ENCODE results near the gene PAK4. TPM values are rescaled to one million over a fixed set of nuclear protein-coding genes. Genes with fewer than 3 reads are reported as not detected.
"Not testable (repeated sequence)": the region's sequence is repeated elsewhere in the genome, so short reads cannot be mapped to it uniquely, and the experiment has no call there.

The PAK4 gene
- total RNA-seq, 3 donors from 2014 or later: 3.5 to 12.0 (median 10.2) TPM

DNA sequence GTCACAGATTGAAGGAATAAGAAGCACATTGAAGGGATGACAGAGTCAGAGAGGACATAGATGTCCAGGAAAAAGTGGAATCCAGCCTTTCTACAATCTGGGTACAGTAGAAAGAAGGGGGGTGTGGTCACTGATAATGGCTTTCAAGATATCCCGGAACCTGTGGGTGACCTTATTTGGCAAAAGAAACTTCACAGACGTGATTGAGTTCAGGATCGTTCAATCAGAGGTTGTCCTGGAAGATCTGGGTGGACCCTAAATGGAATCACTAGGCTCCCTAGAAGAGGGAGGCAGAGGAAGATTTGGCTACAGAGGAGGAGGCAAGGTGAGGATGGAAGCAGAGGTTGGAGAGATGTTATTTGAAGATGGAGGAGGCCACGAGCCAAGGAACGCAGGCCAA, 91.5 kb downstream of the PAK4 start:
- TF ChIP-seq POLR2A (IDR thresholded peaks at IDR 0.05) (no peak), POLR2AphosphoS5 (IDR thresholded peaks at IDR 0.05) (no peak)
- TF ChIP-seq, protein P1, sequence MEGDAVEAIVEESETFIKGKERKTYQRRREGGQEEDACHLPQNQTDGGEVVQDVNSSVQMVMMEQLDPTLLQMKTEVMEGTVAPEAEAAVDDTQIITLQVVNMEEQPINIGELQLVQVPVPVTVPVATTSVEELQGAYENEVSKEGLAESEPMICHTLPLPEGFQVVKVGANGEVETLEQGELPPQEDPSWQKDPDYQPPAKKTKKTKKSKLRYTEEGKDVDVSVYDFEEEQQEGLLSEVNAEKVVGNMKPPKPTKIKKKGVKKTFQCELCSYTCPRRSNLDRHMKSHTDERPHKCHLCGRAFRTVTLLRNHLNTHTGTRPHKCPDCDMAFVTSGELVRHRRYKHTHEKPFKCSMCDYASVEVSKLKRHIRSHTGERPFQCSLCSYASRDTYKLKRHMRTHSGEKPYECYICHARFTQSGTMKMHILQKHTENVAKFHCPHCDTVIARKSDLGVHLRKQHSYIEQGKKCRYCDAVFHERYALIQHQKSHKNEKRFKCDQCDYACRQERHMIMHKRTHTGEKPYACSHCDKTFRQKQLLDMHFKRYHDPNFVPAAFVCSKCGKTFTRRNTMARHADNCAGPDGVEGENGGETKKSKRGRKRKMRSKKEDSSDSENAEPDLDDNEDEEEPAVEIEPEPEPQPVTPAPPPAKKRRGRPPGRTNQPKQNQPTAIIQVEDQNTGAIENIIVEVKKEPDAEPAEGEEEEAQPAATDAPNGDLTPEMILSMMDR (IDR thresholded peaks at IDR 0.05): no peak
- intact Hi-C loops (cut with DNase I; ENCODE audit: low total_unique reads): no loop called here
- no peak for DNase-seq (ENCODE audit: low spot score in 2 of 2)

DNA sequence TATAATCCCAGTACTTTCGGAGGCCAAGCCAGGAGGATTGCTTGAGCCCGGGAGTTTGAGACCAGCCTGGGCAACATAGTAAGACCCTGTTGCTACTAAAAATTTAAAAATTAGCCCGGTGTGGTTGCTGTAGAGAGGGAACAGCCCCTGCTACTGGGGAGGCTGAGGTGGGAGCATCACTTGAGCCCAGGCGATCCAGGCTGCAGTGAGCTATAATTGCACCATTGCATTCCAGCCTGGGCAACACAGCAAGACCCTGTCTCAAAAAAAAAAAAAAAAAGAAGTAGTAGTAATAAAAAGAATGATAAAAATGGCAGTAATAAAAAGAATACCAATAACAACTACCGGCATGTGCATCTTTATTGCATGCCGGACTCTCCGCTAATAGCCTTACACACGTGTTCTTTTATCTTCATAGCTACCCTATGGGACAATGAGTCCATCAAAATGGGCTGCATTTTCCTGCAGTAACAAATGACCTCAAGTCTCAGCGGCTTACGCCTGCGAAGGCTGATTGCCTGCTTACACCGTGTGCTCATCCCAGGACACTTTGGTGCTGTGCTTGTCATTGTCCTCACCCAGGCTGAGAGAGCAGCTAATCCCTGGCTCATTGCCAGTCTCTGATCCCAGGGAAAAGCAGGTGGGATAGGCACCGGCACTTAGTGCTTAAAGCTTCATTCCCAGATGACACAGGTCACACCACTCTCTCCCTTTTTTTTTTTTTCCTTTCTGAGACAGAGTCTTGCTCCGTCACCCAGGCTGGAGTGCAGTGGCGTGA, 92.8 kb downstream of the PAK4 start:
- no peaks in the 10 kb centered on the region for H3K27me3 ChIP-seq
- intact Hi-C loops (cut with DNase I; ENCODE audit: low total_unique reads): no loop called here
- no peak overlapping the region for H3K4me3 ChIP-seq
- no peak for DNase-seq (ENCODE audit: low spot score in 2 of 2)
- H3K36me3 ChIP-seq: no peaks in the 10 kb centered on the region
- H3K4me1 ChIP-seq: no peaks in the 10 kb centered on the region
- H3K27ac ChIP-seq: no peak overlapping the region
- TF ChIP-seq, protein P1 (IDR thresholded peaks at IDR 0.05): no peak
- TF ChIP-seq POLR2A (IDR thresholded peaks at IDR 0.05): no peak
- TF ChIP-seq POLR2AphosphoS5 (IDR thresholded peaks at IDR 0.05): no peak
- peaks cover 0 to 4% of the 10 kb centered on the region in 2 donors for H3K9me3 ChIP-seq

More for the DNA sequence above, 91.5 kb downstream of the PAK4 start:
- H3K4me1 ChIP-seq: no peaks in the 10 kb centered on the region
- no peaks in the 10 kb centered on the region for H3K27me3 ChIP-seq
- H3K27ac ChIP-seq: no peak overlapping the region
- H3K36me3 ChIP-seq: no peaks in the 10 kb centered on the region
- peaks cover 0 to 4% of the 10 kb centered on the region in 2 donors for H3K9me3 ChIP-seq
- no peak overlapping the region for H3K4me3 ChIP-seq

DNA sequence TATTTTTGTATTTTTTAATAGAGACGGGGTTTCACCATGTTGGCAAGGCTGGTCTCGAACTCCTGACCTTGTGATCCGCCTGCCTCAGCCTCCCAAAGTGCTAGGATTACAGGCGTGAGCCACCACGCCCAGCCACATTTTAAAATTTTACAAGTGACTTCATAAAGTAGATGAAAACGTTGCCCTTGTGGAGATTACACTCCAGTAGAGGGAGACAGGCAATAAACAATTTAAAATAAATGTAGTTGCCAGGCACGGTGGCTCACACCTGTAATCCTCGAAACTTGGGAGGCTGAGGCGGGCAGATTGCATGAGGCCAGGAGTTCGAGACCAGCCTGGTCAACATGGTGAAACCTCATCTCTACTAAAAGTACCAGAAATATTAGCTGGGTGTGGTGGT, 93.5 kb downstream of the PAK4 start:
- H3K4me3 ChIP-seq; DNase-seq (ENCODE audit: low spot score in 2 of 2); H3K27ac ChIP-seq; H3K9me3 ChIP-seq; H3K36me3 ChIP-seq; intact Hi-C loops (cut with DNase I; ENCODE audit: low total_unique reads); H3K4me1 ChIP-seq; H3K27me3 ChIP-seq: not testable (repeated sequence)

DNA sequence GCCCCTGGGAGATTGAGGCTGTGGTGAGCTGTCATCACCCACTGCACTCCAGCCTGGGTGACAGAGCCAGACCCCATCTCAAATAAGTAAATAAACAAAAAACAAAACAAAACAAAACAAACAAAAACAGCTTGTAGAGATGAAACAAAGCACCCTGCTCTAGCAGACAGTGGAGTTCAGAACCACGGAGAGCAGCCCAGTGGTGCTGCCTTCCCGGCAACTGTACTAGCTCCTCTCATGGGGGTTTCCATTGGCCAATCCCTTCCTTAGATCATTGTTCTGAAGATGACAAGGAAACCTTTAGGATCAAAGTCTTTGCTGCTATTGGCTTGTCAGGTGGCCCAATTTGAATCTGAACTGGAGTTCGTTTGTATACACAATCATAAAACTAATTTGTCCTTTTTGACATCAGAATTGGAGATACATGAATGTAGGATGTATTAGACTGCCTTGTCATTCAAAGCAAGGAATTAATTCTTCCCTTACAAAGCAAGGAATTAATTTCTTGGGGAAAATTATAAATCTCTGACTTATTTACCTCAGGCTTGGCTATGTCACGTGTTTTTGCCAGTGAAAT, 98.2 kb downstream of the PAK4 start:
- Histone ChIP-seq H3K36me3 (no peaks in the 10 kb centered on the region), H3K4me3 (no peak overlapping the region), H3K27me3 (no peaks in the 10 kb centered on the region), H3K4me1 (no peaks in the 10 kb centered on the region), H3K27ac (no peak overlapping the region), H3K9me3 (no peaks in the 10 kb centered on the region)
- no peak for DNase-seq (ENCODE audit: low spot score in 2 of 2)
- intact Hi-C loops (cut with DNase I; ENCODE audit: low total_unique reads): no loop called here
- TF ChIP-seq POLR2AphosphoS5 (IDR thresholded peaks at IDR 0.05) (no peak), POLR2A (IDR thresholded peaks at IDR 0.05) (no peak)
- TF ChIP-seq, protein P1 (IDR thresholded peaks at IDR 0.05): no peak

DNA sequence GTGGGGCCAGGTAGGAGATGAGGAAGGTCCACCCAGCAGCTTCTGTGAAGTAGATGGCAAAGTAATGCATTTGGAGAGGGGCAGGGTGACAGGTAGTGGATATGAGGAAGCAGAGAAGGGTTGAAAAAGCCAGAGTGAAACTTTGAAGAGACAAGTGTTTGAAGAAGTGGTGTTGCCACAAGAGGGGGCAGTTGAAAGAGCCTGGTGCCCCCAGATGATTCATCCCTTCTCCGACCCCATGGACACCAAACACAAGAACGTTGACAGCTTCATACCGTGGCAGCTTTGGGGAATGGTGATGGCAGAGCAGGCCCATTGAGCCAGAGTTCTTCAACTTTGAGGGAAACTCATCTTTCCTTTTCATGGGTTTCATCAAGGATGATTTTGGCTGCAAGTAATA, 99.3 kb downstream of the PAK4 start:
- Histone ChIP-seq H3K4me3 (no peak overlapping the region), H3K27ac (no peak overlapping the region), H3K27me3 (no peaks in the 10 kb centered on the region), H3K4me1 (no peaks in the 10 kb centered on the region), H3K9me3 (no peaks in the 10 kb centered on the region), H3K36me3 (no peaks in the 10 kb centered on the region)
- no peak for DNase-seq (ENCODE audit: low spot score in 2 of 2)
- intact Hi-C loops (cut with DNase I; ENCODE audit: low total_unique reads): no loop called here
- TF ChIP-seq POLR2AphosphoS5 (IDR thresholded peaks at IDR 0.05) (no peak), POLR2A (IDR thresholded peaks at IDR 0.05) (no peak)
- TF ChIP-seq, protein P1 (IDR thresholded peaks at IDR 0.05): no peak

Other genes starting within 250 kb of the PAK4 start
- 10 to 100 TPM in 2 of 3 donors, 1 to 10 TPM in 1; 4.5 to 13.0 (median 12.8) TPM for gene RINL, start 247.5 kb upstream of the PAK4 start, total RNA-seq
- gene SIRT2, start 226.2 kb upstream of the PAK4 start, total RNA-seq: 10 to 100 TPM; 61.8 to 92.3 (median 88.2) TPM
- gene NFKBIB, start 225.8 kb upstream of the PAK4 start, total RNA-seq: 10 to 100 TPM; 15.7 to 29.2 (median 19.6) TPM
- under 1 TPM in 2 of 3 donors, not detected in 1; 0.64 to 0.88 TPM for gene CCER2, start 213.6 kb upstream of the PAK4 start, total RNA-seq
- gene SARS2, start 195.0 kb upstream of the PAK4 start, total RNA-seq: 10 to 100 TPM; 10.9 to 22.6 (median 18.9) TPM
- 10 to 100 TPM; 27.5 to 41.0 (median 29.3) TPM for gene MRPS12, start 194.8 kb upstream of the PAK4 start, total RNA-seq
- 10 to 100 TPM; 14.2 to 67.2 (median 28.5) TPM for gene FBXO17, start 150.0 kb upstream of the PAK4 start, total RNA-seq
- 1 to 10 TPM; 2.6 to 7.2 (median 5.1) TPM for gene FBXO27, start 93.2 kb upstream of the PAK4 start, total RNA-seq
- not detected for gene ACP7, start 41.4 kb upstream of the PAK4 start, total RNA-seq
- 1 to 10 TPM in 1 of 3 donors, under 1 TPM in 1, not detected in 1; 0.66 to 2.9 TPM for gene NCCRP1, start 71.2 kb downstream of the PAK4 start, total RNA-seq
- not detected for gene SYCN, start 78.5 kb downstream of the PAK4 start, total RNA-seq
- gene IFNL3, start 119.2 kb downstream of the PAK4 start, total RNA-seq: not detected
- not detected for gene IFNL4, start 123.1 kb downstream of the PAK4 start, total RNA-seq
- gene IFNL2, start 142.6 kb downstream of the PAK4 start, total RNA-seq: not detected
- not detected for gene IFNL1, start 170.6 kb downstream of the PAK4 start, total RNA-seq
- under 1 TPM; 0.16 to 0.66 (median 0.59) TPM for gene LRFN1, start 195.1 kb downstream of the PAK4 start, total RNA-seq
- 10 to 100 TPM; 21.7 to 47.5 (median 26.6) TPM for gene GMFG, start 210.3 kb downstream of the PAK4 start, total RNA-seq
- 10 to 100 TPM; 57.4 to 65.2 (median 59.7) TPM for gene SAMD4B, start 216.6 kb downstream of the PAK4 start, total RNA-seq